HG02798 (cell line): ENCODE results near the gene GABRA4.

ENCODE experiments used
- ATAC-seq: cut with Tn5 transposase; IDR thresholded peaks from one replicate; pipeline ENCODE4 v1.9.1; 2021; ENCODE audit warnings: mild to moderate bottlenecking; ENCODE audit not compliant: unreplicated experiment, poor library complexity

GABRA4 gene

GRCh38 chr4:46993075-46994006 is at the start of gene GABRA4:
GABRA4 (minus strand) TSS chr4:46993581; CDS start chr4:46993424, 157 bp downstream.
- peak; percentile 37 for ATAC-seq

- no peak for ATAC-seq
Observed at GRCh38 chr4:47040828-47041227, 47.4 kb upstream of the GABRA4 start.

- ATAC-seq = no peak
Observed at GRCh38 chr4:47038263-47038662, 44.9 kb upstream of the GABRA4 start.

GRCh38 chr4:47032405-47033106 is 39.2 kb upstream of the GABRA4 start:
- ATAC-seq = peak; percentile 95

- ATAC-seq = no peak
Observed at GRCh38 chr4:47031751-47032404, 38.5 kb upstream of the GABRA4 start.

GRCh38 chr4:47031011-47031678 is 37.8 kb upstream of the GABRA4 start, which contains the start of gene GABRB1:
GABRB1 (plus strand) TSS chr4:47031567.
- no peak for ATAC-seq

GRCh38 chr4:47017494-47017893 is 24.1 kb upstream of the GABRA4 start:
- no peak for ATAC-seq

- ATAC-seq = no peak
Observed at GRCh38 chr4:47017081-47017480, 23.7 kb upstream of the GABRA4 start.

GRCh38 chr4:47013373-47013772 is 20.0 kb upstream of the GABRA4 start:
- no peak for ATAC-seq

- ATAC-seq = no peak
Observed at GRCh38 chr4:47012676-47013075, 19.3 kb upstream of the GABRA4 start.

- peak; percentile 95 for ATAC-seq
Observed at GRCh38 chr4:47010912-47011446, 17.6 kb upstream of the GABRA4 start.

- no peak for ATAC-seq
Observed at GRCh38 chr4:47010347-47010911, 17.0 kb upstream of the GABRA4 start.

- ATAC-seq = peak; percentile 48
Observed at GRCh38 chr4:47002580-47002979, 9.2 kb upstream of the GABRA4 start.

- no peak for ATAC-seq
Observed at GRCh38 chr4:47000406-47000805, 7.0 kb upstream of the GABRA4 start.

GRCh38 chr4:46999566-46999965 is 6.2 kb upstream of the GABRA4 start:
- ATAC-seq = no peak

- ATAC-seq = peak; percentile 22
Observed at GRCh38 chr4:46994007-46994405, 625 bp upstream of the GABRA4 start.

- no peak for ATAC-seq
Observed at GRCh38 chr4:46992338-46992737, 1.0 kb downstream of the GABRA4 start.

GRCh38 chr4:46986922-46987638 is 6.3 kb downstream of the GABRA4 start:
- no peak for ATAC-seq

- ATAC-seq = no peak
Observed at GRCh38 chr4:46984781-46985180, 8.6 kb downstream of the GABRA4 start.
